Measurements from ENCODE around the gene LRRC8D. TPM values are rescaled to one million over a fixed set of nuclear protein-coding genes. Genes with fewer than 3 reads are reported as not detected.

Gene LRRC8D
- total and polyA plus RNA-seq, 2 experiments from 2014 or later: 30.1 to 30.7 TPM

- WGBS, 2 experiments (ENCODE audit: low coverage in 1 of 2, low lambda C conversion rate in 2 of 2, missing lambda C conversion rate in 2 of 2): 92 to 94% methylated on average over 2 of the region's 2 CpGs
- H3K4me1 ChIP-seq (ENCODE audit: insufficient read depth): peaks cover 70% of the 10 kb centered on the region
- no peaks in the 10 kb centered on the region for H3K36me3 ChIP-seq (ENCODE audit: low read depth)
- no peaks in the 10 kb centered on the region for H4K20me1 ChIP-seq (ENCODE audit: insufficient read depth)
- no peaks in the 10 kb centered on the region for H3K27me3 ChIP-seq (replicated peaks; ENCODE audit: insufficient read depth)
- no peak overlapping the region for H2AFZ ChIP-seq
- H3K79me2 ChIP-seq (ENCODE audit: insufficient read depth): peaks cover 9% of the 10 kb centered on the region
- H3K27ac ChIP-seq: peak overlapping the region; percentile 48
- no peaks in the 10 kb centered on the region for H3K9me2 ChIP-seq (ENCODE audit: insufficient read depth)
- no peak overlapping the region for H3K4me3 ChIP-seq
- no peak for TF ChIP-seq EZH2 (IDR thresholded peaks at IDR 0.05; ENCODE audit: insufficient read depth, poor library complexity, severe bottlenecking)
- TF ChIP-seq EZH2phosphoT487 (IDR thresholded peaks at IDR 0.05; ENCODE audit: insufficient read depth, low read depth): no peak
- peak overlapping the region; percentile 20 for H3K4me2 ChIP-seq (ENCODE audit: unreplicated experiment)
- no peaks in the 10 kb centered on the region for H3K9me3 ChIP-seq (ENCODE audit: low read depth)
- H3K9ac ChIP-seq: no peak overlapping the region
- DNase-seq: peak; percentile 83
- in situ Hi-C loops (cut with MboI): no loop called here
- H3F3A ChIP-seq (ENCODE audit: insufficient read depth): peaks cover 60% of the 10 kb centered on the region
These were observed 66.4 kb downstream of the LRRC8D start for GRCh38 chr1:89887270-89887669.

- Histone ChIP-seq H4K20me1 (ENCODE audit: insufficient read depth) (no peaks in the 10 kb centered on the region), H3K4me3 (no peak overlapping the region), H3K4me1 (ENCODE audit: insufficient read depth) (peaks cover 70% of the 10 kb centered on the region), H3K9me2 (ENCODE audit: insufficient read depth) (no peaks in the 10 kb centered on the region), H3K27ac (peak overlapping the region; percentile 48), H3K79me2 (ENCODE audit: insufficient read depth) (peaks cover 11% of the 10 kb centered on the region), H3K27me3 (replicated peaks; ENCODE audit: insufficient read depth) (no peaks in the 10 kb centered on the region), H3K4me2 (ENCODE audit: unreplicated experiment) (peak overlapping the region; percentile 20), H3F3A (ENCODE audit: insufficient read depth) (peaks cover 60% of the 10 kb centered on the region), H3K36me3 (ENCODE audit: low read depth) (no peaks in the 10 kb centered on the region), H3K9me3 (ENCODE audit: low read depth) (no peaks in the 10 kb centered on the region), H2AFZ (no peak overlapping the region), H3K9ac (no peak overlapping the region)
- TF ChIP-seq EZH2 (IDR thresholded peaks at IDR 0.05; ENCODE audit: insufficient read depth, poor library complexity, severe bottlenecking): no peak
- no peak for TF ChIP-seq EZH2phosphoT487 (IDR thresholded peaks at IDR 0.05; ENCODE audit: insufficient read depth, low read depth)
- in situ Hi-C loops (cut with MboI): no loop called here
- 87 to 95% methylated on average over 1 of the region's 1 CpG for WGBS, 2 experiments (ENCODE audit: low coverage in 1 of 2, low lambda C conversion rate in 2 of 2, missing lambda C conversion rate in 2 of 2)
- no peak for DNase-seq
These were observed 66.9 kb downstream of the LRRC8D start for GRCh38 chr1:89887713-89888112.

GRCh38 chr1:89888480-89889322, 67.9 kb downstream of the LRRC8D start:
- no peaks in the 10 kb centered on the region for H3K9me3 ChIP-seq (ENCODE audit: low read depth)
- in situ Hi-C loops (cut with MboI): no loop called here
- peak overlapping the region; percentile 19; the same call in 1 of the 2 replicates for H3K27ac ChIP-seq
- no peak overlapping the region for H2AFZ ChIP-seq
- no peak overlapping the region for H3K9ac ChIP-seq
- H3K9me2 ChIP-seq (ENCODE audit: insufficient read depth): no peaks in the 10 kb centered on the region
- H3K4me2 ChIP-seq (ENCODE audit: unreplicated experiment): no peak overlapping the region
- 76 to 91% methylated on average over 5 of the region's 5 CpGs for WGBS, 2 experiments (ENCODE audit: low coverage in 1 of 2, low lambda C conversion rate in 2 of 2, missing lambda C conversion rate in 2 of 2)
- no peaks in the 10 kb centered on the region for H3K27me3 ChIP-seq (replicated peaks; ENCODE audit: insufficient read depth)
- H3K4me3 ChIP-seq: no peak overlapping the region
- TF ChIP-seq EZH2 (IDR thresholded peaks at IDR 0.05; ENCODE audit: insufficient read depth, poor library complexity, severe bottlenecking) (no peak), EZH2phosphoT487 (IDR thresholded peaks at IDR 0.05; ENCODE audit: insufficient read depth, low read depth) (no peak)
- peaks cover 66% of the 10 kb centered on the region for H3F3A ChIP-seq (ENCODE audit: insufficient read depth)
- no peaks in the 10 kb centered on the region for H4K20me1 ChIP-seq (ENCODE audit: insufficient read depth)
- no peak for DNase-seq
- no peaks in the 10 kb centered on the region for H3K36me3 ChIP-seq (ENCODE audit: low read depth)
- H3K79me2 ChIP-seq (ENCODE audit: insufficient read depth): peaks cover 9% of the 10 kb centered on the region
- H3K4me1 ChIP-seq (ENCODE audit: insufficient read depth): peaks cover 72% of the 10 kb centered on the region

GRCh38 chr1:89889323-89889615, 68.4 kb downstream of the LRRC8D start:
- Histone ChIP-seq H3K27me3 (replicated peaks; ENCODE audit: insufficient read depth) (no peaks in the 10 kb centered on the region), H3K36me3 (ENCODE audit: low read depth) (no peaks in the 10 kb centered on the region), H3K9me2 (ENCODE audit: insufficient read depth) (no peaks in the 10 kb centered on the region), H3K4me3 (no peak overlapping the region), H3K9ac (no peak overlapping the region), H3K27ac (peak overlapping the region; percentile 19; the same call in 1 of the 2 replicates), H2AFZ (no peak overlapping the region), H3K4me1 (ENCODE audit: insufficient read depth) (peaks cover 71% of the 10 kb centered on the region), H4K20me1 (ENCODE audit: insufficient read depth) (no peaks in the 10 kb centered on the region), H3K9me3 (ENCODE audit: low read depth) (no peaks in the 10 kb centered on the region), H3K4me2 (ENCODE audit: unreplicated experiment) (no peak overlapping the region), H3K79me2 (ENCODE audit: insufficient read depth) (peaks cover 9% of the 10 kb centered on the region), H3F3A (ENCODE audit: insufficient read depth) (peaks cover 66% of the 10 kb centered on the region)
- no peak for DNase-seq
- in situ Hi-C loops (cut with MboI): no loop called here
- no peak for TF ChIP-seq EZH2phosphoT487 (IDR thresholded peaks at IDR 0.05; ENCODE audit: insufficient read depth, low read depth)
- TF ChIP-seq EZH2 (IDR thresholded peaks at IDR 0.05; ENCODE audit: insufficient read depth, poor library complexity, severe bottlenecking): no peak

Data from GM23248 (cell line).